NCI-H748 (cell line): Measurements from ENCODE around the gene ZNF524.

Experiments used
- DNase-seq: peaks from one replicate; lab custom pipeline; 2025; ENCODE audit not compliant: unreplicated experiment; lab: John Stamatoyannopoulos, UW

Gene ZNF524

DNA sequence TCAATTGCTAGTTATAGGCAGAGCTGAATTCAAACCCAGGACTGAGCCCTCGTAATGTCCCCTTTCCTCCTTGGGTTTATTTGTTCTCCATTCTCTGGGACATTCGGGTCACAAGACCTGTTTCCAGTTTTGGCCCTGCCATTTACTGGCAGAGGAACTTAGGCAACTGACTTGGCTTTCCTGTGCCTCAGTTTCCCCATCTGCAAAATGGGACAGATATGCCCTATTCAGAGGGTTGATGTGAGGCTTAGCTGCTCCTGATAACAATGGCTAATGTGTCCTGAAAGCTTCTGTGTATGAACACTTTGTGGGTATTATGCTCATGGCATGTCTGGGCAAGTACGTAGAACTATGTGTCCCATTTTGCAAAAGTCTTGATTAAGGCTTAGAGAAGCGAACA is 996 bp downstream of the ZNF524 start:
- no peak for DNase-seq

DNA sequence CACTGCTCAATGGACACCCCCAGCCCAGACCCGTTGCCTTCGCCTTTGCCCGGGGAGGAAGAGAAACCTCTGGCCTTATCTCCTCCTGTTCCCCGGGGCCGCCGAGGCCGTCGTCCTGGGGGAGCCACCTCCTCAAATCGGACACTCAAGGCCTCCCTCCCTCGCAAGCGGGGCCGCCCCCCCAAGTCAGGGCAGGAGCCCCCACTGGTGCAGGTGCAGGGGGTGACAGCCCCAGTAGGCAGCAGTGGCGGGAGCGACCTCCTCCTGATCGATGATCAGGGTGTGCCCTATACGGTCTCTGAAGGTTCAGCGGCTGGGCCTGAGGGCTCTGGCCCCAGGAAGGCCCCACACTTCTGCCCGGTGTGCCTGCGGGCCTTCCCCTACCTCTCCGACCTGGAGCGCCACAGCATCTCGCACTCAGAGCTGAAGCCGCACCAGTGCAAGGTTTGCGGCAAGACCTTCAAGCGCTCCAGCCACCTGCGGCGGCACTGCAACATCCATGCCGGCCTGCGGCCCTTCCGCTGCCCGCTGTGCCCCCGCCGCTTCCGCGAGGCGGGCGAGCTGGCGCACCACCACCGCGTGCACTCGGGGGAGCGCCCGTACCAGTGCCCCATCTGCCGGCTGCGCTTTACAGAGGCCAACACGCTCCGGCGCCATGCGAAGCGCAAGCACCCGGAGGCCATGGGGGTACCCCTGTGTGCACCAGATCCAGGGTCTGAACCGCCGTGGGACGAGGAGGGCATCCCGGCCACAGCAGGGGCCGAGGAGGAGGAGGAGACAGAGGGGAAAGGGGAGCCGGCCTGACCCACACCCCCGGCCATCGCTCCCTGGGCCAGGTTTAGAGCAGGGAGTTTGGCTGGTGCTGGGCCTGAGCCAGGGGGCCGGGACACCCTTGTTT is 2.3 kb downstream of the ZNF524 start:
- DNase-seq: no peak

DNA sequence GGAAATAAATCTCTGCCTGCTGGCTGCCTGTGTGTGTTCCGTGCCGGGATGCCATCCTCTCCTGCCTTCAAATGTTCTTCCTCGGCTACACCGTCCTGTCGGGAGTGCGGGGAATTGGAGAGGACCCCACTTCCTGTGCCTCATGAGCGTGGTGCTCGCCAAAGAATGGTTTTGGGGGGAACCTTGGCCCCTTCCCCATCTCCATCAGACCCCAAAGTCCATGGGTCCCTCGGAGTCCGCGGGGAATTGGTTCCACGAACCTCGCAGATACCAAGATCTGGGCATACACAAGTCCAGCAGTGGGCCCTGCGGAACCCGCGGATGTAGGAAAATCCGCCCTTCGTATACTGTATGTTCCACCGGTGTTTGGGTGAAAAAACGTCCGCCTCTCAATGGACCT is 3.0 kb downstream of the ZNF524 start:
- DNase-seq: no peak

DNA sequence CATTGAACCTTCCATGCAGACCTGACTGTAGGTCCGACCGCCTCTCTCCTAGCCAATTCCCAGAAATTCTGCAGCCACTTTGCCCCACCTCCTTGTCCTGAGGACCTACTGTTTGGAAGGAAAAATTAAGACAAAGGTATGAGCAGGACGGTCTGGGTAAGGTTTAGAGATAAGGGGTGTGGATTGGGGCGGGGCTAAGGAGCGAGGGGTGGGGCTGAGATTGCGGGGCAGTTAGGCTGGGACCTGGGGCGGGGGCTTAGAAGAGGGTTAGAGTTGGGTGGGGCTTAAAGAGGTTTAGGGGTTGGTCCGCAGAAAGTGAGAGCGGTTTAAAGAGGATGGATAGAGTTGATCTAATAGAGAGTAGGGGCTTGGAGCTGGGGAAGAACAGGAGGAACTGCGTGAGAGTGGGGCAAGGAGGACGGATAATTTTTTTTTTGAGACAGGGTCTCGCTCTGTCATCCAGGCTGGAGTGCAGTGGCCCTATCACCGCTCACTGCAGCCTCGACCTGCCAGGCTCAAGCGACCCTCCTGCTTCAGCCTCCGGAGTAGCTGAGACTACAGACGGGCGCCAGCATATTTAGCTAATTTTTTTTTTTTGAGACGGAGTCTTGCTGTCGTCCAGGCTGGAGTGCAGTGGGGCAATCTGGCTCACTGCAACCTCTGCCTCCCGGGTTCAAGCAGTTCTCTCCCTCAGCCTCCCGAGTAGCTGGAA is 3.6 kb downstream of the ZNF524 start:
- no peak for DNase-seq

DNA sequence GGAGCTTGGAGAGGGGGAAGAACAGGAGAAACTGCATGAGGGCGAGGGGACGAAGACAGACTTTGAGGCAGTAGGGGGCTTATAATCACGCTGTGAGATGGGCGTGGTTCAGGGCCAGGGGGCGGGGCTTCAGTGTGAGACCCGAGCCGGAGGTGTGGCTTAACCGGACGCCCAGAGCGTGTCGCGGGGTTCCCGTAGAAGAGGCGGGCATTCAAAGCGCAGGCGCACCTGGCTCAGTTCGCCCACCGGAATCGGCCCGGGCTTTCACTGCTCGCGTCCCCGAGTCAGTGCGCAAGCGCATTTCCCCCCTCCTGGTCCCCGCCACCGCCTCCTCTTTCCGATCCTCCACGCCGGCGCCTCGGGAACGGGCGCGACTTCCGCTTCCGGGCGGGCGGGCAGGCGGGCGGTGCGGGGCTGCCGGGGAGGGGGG is 5.1 kb downstream of the ZNF524 start:
- peak; percentile 99 for DNase-seq

DNA sequence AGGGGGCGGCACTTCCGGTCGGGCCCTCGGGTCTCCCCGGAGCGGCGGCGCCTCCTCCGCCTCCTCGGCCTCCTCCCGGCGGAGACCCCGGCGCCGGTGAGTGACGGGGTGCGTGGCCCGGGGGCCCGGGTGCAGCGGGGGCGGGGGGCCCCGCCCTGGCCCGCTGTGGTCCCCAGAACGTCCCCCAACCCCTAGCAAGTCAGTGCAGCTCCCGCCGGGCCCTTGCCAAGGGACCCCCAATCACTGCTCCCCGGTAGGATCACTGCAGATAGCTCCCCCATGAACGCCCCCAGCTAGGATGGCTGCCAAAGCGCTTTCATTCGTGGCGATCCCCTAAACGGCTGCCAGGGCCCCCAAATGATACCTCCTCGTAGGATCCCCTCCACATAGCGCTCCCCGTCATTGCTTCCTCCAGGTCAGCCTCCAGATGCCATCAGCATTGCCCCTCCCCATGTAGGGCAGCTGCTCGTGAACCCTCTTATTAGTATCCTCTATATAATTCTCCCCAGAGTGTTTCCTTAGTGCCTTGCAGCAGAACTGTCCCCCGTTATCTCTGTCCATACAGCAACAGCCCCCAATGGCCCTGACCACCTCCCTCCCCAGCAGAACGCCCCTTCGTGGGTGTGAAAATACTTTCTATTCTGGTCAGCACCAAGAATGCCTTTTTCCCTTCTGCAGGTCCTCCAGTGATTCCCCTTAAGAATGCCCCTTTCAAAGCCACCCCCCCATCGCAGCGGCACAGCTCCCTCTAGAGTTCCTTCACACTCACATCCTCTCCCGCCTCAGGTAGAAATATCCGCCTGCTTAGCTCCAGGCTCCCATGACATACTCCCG is 5.8 kb downstream of the ZNF524 start, which contains the start of gene ZNF865:
ZNF865 (plus strand) TSS at position 11 of the 834 bp plus-strand sequence. CDS start 7,972 bp downstream, outside the sequence.
- DNase-seq: peak; percentile 87

DNA sequence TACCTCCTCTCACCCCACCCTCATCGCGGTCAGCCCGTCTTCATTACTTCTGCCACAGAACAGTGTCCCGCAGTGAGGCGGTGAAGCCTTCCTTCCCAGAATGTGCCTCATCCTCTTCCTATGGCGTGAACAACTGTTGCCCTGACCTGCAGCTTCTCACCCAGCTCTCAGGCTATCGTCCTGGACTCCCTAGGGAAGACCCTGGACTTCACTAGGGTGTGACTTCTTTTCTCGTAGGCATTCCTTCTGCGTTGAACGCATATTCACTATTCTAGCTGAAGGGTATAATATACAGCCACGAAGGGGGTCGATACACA is 6.3 kb downstream of the ZNF524 start:
- DNase-seq: no peak

- DNase-seq: no peak
Observed at GRCh38 chr19:55606817-55607216, 6.7 kb downstream of the ZNF524 start.

DNA sequence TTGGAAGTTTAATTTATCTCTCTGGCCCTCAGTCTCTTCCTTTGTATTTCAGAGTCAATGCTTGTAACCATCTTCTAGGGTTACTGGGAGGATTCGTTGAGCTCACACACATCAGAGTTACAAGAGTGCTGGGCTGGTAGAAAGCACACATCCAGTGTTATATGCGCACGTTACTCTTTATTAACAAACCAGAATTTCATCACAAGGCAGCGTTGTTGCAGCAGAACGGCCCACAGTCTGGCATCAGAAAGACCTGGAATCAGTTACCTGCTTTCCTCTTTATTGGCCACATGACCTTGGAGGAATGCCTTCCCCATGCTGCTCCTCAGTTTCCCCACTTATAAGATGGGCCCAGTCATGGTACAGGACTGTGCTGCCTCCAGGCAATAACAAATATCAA is 9.2 kb downstream of the ZNF524 start:
- DNase-seq: no peak

DNA sequence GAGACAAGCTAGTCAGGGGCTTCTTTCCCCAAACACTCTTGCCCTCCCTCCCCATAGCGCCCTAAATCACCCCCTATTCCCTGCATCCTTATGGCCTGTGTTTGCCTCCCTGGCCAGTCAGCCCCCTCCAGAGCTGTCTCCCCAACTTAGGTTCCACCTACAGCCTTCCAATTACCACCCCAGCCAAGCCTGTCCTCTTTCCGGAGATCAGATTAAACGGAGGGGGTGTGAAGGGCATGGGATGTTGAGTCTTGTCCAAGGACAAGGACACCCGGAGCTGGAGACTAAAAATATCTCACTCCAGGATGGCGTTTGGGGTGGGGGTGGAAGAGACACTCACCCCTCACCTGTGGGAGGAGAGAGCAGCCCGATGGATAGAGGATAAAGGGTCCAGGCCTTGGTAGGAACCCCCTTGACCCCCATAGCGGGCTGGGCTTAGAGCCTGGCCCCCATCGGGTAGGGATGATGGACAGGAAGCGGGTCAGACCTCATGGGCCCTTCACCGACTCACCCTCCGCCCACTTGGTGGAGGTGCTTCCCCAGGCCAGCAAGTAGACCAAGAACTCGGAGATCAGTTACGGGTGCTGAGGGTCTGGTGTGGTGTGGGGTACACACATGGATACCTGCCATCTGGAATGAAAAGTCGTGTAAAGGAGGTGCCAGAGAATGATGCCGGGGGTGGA is 11.4 kb downstream of the ZNF524 start:
- DNase-seq: no peak

GRCh38 chr19:55611983-55612645 is 12.0 kb downstream of the ZNF524 start:
- DNase-seq: no peak

- DNase-seq: no peak
Observed at GRCh38 chr19:55613396-55613795, 13.3 kb downstream of the ZNF524 start.

DNA sequence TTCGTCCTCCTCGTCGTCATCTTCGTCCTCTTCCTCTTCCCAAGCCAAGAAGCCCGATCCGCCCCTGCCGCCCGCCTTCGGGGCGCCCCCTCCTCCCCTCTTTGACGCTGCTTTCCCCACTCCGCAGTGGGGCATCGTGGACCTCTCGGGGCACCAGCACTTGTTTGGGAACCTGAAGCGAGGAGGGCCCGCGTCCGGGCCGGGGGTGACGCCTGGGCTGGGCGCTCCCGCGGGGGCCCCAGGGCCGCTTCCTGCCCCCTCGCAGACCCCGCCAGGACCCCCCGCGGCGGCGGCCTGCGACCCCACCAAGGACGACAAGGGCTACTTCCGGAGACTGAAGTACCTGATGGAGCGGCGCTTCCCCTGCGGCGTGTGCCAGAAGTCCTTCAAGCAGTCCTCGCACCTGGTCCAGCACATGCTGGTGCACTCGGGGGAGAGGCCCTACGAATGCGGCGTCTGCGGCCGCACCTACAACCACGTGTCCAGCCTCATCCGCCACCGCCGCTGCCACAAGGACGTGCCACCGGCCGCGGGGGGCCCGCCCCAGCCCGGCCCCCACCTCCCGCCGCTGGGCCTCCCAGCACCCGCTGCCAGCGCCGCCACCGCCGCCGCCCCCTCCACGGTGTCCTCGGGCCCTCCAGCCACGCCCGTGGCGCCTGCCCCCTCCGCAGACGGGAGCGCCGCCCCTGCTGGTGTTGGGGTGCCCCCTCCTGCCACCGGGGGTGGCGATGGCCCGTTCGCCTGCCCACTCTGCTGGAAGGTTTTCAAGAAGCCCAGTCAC is 14.0 kb downstream of the ZNF524 start:
- no peak for DNase-seq

DNA sequence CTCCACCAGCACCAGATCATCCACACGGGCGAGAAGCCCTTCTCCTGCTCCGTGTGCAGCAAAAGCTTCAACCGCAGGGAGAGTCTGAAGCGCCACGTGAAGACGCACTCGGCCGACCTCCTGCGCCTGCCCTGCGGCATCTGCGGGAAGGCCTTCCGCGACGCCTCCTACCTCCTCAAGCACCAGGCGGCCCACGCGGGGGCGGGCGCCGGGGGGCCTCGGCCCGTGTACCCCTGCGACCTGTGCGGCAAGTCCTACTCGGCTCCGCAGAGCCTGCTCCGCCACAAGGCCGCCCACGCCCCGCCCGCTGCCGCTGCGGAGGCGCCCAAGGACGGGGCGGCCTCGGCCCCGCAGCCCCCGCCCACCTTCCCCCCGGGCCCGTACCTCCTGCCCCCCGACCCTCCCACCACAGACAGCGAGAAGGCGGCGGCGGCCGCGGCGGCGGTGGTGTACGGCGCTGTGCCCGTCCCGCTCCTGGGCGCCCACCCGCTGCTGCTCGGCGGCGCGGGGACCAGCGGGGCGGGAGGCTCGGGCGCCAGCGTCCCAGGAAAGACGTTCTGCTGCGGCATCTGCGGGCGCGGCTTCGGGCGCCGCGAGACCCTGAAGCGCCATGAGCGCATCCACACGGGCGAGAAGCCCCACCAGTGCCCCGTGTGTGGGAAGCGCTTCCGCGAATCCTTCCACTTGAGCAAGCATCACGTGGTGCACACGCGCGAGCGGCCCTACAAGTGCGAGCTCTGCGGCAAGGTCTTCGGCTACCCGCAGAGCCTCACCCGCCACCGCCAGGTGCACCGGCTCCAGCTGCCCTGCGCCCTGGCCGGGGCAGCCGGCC is 14.8 kb downstream of the ZNF524 start:
- no peak for DNase-seq

DNA sequence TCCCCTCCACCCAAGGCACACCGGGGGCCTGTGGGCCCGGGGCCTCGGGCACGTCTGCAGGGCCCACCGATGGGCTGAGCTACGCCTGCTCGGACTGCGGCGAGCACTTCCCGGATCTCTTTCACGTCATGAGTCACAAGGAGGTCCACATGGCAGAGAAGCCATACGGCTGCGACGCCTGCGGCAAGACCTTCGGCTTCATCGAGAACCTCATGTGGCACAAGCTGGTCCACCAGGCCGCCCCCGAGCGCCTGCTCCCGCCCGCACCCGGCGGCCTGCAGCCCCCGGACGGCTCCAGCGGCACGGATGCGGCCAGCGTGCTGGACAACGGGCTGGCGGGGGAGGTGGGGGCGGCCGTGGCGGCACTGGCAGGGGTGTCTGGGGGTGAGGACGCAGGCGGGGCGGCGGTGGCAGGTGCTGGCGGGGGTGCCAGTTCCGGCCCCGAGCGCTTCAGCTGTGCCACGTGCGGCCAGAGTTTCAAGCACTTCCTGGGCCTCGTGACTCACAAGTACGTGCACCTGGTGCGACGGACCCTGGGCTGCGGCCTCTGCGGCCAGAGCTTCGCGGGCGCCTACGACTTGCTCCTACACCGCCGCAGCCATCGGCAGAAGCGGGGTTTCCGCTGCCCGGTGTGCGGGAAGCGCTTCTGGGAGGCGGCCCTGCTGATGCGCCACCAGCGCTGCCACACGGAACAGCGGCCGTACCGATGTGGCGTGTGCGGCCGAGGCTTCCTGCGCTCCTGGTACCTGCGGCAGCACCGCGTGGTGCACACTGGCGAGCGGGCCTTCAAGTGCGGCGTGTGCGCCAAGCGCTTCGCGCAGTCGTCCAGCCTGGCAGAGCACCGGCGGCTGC is 15.7 kb downstream of the ZNF524 start:
- DNase-seq: no peak

DNA sequence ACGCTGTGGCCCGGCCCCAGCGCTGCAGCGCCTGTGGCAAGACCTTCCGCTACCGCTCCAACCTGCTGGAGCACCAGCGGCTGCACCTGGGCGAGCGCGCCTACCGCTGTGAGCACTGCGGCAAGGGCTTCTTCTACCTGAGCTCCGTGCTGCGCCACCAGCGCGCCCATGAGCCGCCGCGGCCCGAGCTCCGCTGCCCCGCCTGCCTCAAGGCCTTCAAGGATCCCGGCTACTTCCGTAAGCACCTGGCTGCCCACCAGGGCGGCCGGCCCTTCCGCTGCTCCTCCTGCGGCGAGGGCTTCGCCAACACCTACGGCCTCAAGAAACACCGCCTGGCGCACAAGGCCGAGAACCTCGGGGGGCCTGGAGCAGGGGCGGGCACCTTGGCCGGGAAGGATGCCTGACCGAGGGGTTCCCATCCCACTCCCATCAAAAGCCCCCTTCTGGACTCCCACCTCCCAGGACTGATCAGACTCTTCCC is 16.3 kb downstream of the ZNF524 start:
- no peak for DNase-seq

DNA sequence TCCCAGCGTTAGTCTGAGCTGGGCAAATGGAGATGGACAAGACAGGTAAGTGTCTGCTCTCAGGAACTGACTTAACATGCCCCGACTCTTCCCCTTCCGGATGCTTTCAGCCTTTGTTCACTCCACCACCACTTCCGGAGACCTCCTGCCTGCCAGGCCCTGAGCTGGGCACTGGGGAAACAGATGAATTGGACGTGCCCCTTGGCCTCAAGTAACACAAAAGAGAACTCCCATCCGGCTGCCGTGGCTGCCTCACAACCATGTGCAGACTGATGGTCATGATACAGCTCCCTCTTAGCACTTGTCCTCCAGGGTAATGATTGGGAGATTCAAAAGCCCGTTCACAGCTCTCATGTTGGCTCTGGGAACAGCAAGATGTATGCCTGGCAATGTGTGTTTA is 17.3 kb downstream of the ZNF524 start:
- no peak for DNase-seq

GRCh38 chr19:55618426-55618825 is 18.3 kb downstream of the ZNF524 start:
- DNase-seq: no peak
